ENCODE data around the gene COX11. TPM values are rescaled to one million over a fixed set of nuclear protein-coding genes. Genes with fewer than 3 reads are reported as not detected.

The COX11 gene
- total and polyA plus RNA-seq, 2 donors (not counting 1 experiment from before 2014, with no cell fraction given) = 37.1 to 54.9 TPM

DNA sequence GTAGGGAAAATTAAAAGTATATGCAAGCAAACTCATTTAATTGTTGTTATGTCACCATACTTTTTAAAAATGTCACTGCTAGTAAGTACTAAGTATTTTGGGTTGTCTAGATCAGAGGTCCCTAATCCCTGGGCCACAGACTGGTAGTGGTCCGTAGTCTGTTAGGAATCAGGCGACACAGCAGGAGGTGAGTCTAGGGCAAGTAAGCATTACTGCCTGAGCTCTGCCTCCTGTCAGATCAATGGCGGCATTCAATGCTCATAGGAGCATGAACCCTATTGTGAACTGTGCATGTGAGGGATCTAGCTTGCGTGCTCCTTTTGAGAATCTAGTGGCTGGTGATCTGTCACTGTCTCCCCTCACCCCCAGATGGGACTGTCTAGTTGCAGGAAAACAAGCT is 21.7 kb upstream of the COX11 start:
- no peak overlapping the region for H3K27ac ChIP-seq (ENCODE audit: low read length in 2 of 2)
- ATAC-seq (ENCODE audit: low read depth) (no peak), DNase-seq (no peak)
- TF ChIP-seq EZH2 (IDR thresholded peaks at IDR 0.05; ENCODE audit: borderline replicate concordance, insufficient read depth, low read depth, low read length, poor library complexity, severe bottlenecking) = no peak
- TF ChIP-seq, protein P1, sequence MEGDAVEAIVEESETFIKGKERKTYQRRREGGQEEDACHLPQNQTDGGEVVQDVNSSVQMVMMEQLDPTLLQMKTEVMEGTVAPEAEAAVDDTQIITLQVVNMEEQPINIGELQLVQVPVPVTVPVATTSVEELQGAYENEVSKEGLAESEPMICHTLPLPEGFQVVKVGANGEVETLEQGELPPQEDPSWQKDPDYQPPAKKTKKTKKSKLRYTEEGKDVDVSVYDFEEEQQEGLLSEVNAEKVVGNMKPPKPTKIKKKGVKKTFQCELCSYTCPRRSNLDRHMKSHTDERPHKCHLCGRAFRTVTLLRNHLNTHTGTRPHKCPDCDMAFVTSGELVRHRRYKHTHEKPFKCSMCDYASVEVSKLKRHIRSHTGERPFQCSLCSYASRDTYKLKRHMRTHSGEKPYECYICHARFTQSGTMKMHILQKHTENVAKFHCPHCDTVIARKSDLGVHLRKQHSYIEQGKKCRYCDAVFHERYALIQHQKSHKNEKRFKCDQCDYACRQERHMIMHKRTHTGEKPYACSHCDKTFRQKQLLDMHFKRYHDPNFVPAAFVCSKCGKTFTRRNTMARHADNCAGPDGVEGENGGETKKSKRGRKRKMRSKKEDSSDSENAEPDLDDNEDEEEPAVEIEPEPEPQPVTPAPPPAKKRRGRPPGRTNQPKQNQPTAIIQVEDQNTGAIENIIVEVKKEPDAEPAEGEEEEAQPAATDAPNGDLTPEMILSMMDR (IDR thresholded peaks at IDR 0.05) = no peak
- intact Hi-C loops (cut with micrococcal nuclease) = no loop called here
- WGBS (ENCODE audit: insufficient coverage) = 93% methylated on average over 3 of the region's 4 CpGs
- Mint-ChIP-seq H3K4me1 (no peaks in the 10 kb centered on the region), H3K4me3 (no peak overlapping the region), H3K9me3 (ENCODE audit: insufficient read depth) (no peaks in the 10 kb centered on the region), H3K27ac (no peak overlapping the region), H3K27me3 (no peaks in the 10 kb centered on the region)
- no peaks in the 10 kb centered on the region for H3K4me1 ChIP-seq (ENCODE audit: control insufficient read depth in 2 of 2, insufficient read depth in 2 of 2, low read length in 2 of 2)
- H3K4me3 ChIP-seq (ENCODE audit: control extremely low read depth in 1 of 5, extremely low read depth in 1 of 5, insufficient read depth in 1 of 5, low read depth in 2 of 5, low read length in 4 of 5) = no peak overlapping the region
- no peaks in the 10 kb centered on the region for H3K36me3 ChIP-seq (replicated peaks in 1 of 2; ENCODE audit: control extremely low read depth in 1 of 2, control insufficient read depth in 1 of 2, extremely low read depth in 1 of 2, insufficient read depth in 2 of 2, low read length in 1 of 2)
- no peak overlapping the region for H3K9ac ChIP-seq (ENCODE audit: low read length)
- H4K20me1 ChIP-seq (ENCODE audit: control insufficient read depth, insufficient read depth, low read length, poor library complexity, severe bottlenecking) = no peaks in the 10 kb centered on the region
- H3K4me2 ChIP-seq (replicated peaks; ENCODE audit: low read depth, low read length, poor library complexity, severe bottlenecking) = no peak overlapping the region
- H3K79me2 ChIP-seq (ENCODE audit: control insufficient read depth, insufficient read depth, low read length) = no peaks in the 10 kb centered on the region
- CTCF ChIA-PET = interaction anchor here (0.6 to 4.5 kb wide), 3 partner anchors 307 to 524 kb away, joined by 3 to 61 read pairs (median 7); no protein-coding TSS in a partner anchor
- no peaks in the 10 kb centered on the region for H3K27me3 ChIP-seq (replicated peaks in 1 of 4; ENCODE audit: control extremely low read depth in 1 of 4, control insufficient read depth in 3 of 4, insufficient read depth in 4 of 4, low read length in 3 of 4)
- H2AFZ ChIP-seq (ENCODE audit: insufficient read depth, low read depth, low read length, poor library complexity, severe bottlenecking) = no peak overlapping the region
- H3K9me3 ChIP-seq (ENCODE audit: control extremely low read depth in 1 of 3, control insufficient read depth in 2 of 3, insufficient read depth in 1 of 3, low read length in 2 of 3) = no peaks in the 10 kb centered on the region
- POLR2A ChIA-PET = no interaction called here

- whole genome bisulfite sequencing (ENCODE audit: insufficient coverage) = no CpG with 5 or more reads among the region's 1 CpG
- TF ChIP-seq EZH2 (IDR thresholded peaks at IDR 0.05; ENCODE audit: borderline replicate concordance, insufficient read depth, low read depth, low read length, poor library complexity, severe bottlenecking) = no peak
- TF ChIP-seq, protein P1 (IDR thresholded peaks at IDR 0.05) = no peak
- Histone ChIP-seq H3K9me3 (ENCODE audit: control extremely low read depth in 1 of 3, control insufficient read depth in 2 of 3, insufficient read depth in 1 of 3, low read length in 2 of 3) (peaks cover 3 to 5% (median 3%) of the 10 kb centered on the region in 3 donors), H3K4me1 (ENCODE audit: control insufficient read depth in 2 of 2, insufficient read depth in 2 of 2, low read length in 2 of 2) (no peaks in the 10 kb centered on the region), H3K27me3 (replicated peaks in 1 of 4; ENCODE audit: control extremely low read depth in 1 of 4, control insufficient read depth in 3 of 4, insufficient read depth in 4 of 4, low read length in 3 of 4) (no peaks in the 10 kb centered on the region), H3K9ac (ENCODE audit: low read length) (no peak overlapping the region), H3K36me3 (replicated peaks in 1 of 2; ENCODE audit: control extremely low read depth in 1 of 2, control insufficient read depth in 1 of 2, extremely low read depth in 1 of 2, insufficient read depth in 2 of 2, low read length in 1 of 2) (no peaks in the 10 kb centered on the region), H3K4me3 (ENCODE audit: control extremely low read depth in 1 of 5, extremely low read depth in 1 of 5, insufficient read depth in 1 of 5, low read depth in 2 of 5, low read length in 4 of 5) (no peak overlapping the region), H2AFZ (ENCODE audit: insufficient read depth, low read depth, low read length, poor library complexity, severe bottlenecking) (no peak overlapping the region), H3K79me2 (ENCODE audit: control insufficient read depth, insufficient read depth, low read length) (no peaks in the 10 kb centered on the region), H3K27ac (ENCODE audit: low read length in 2 of 2) (no peak overlapping the region), H4K20me1 (ENCODE audit: control insufficient read depth, insufficient read depth, low read length, poor library complexity, severe bottlenecking) (no peaks in the 10 kb centered on the region), H3K4me2 (replicated peaks; ENCODE audit: low read depth, low read length, poor library complexity, severe bottlenecking) (no peak overlapping the region)
- ChIA-PET CTCF (interaction anchor here (1.1 to 2.8 kb wide), 5 partner anchors 8 to 371 kb away, joined by 3 to 12 read pairs (median 4); no protein-coding TSS in a partner anchor), POLR2A (no interaction called here)
- no peak overlapping the region for H3K4me3 Mint-ChIP-seq
- intact Hi-C loops (cut with micrococcal nuclease) = no loop called here
- H3K27me3 Mint-ChIP-seq = no peaks in the 10 kb centered on the region
- ATAC-seq (ENCODE audit: low read depth) (no peak), DNase-seq (no peak)
- no peaks in the 10 kb centered on the region for H3K4me1 Mint-ChIP-seq
- no peak overlapping the region for H3K27ac Mint-ChIP-seq
- no peaks in the 10 kb centered on the region for H3K9me3 Mint-ChIP-seq (ENCODE audit: insufficient read depth)
These were observed 17.0 kb upstream of the COX11 start for GRCh38 chr17:54985476-54985875.
